ENCODE results near the gene CERS1. TPM values are rescaled to one million over a fixed set of nuclear protein-coding genes. Genes with fewer than 3 reads are reported as not detected.

Gene CERS1
- total and polyA plus RNA-seq, 2 donors (not counting 3 experiments of a cell fraction or from before 2014, with no cell fraction given): 4.0 to 8.5 TPM

- no peaks in the 10 kb centered on the region for H3K9me1 ChIP-seq (replicated peaks; ENCODE audit: control insufficient read depth, extremely low read depth, insufficient read depth, low read length)
- dilution Hi-C loops (cut with MboI; ENCODE audit: extremely low pct_ligation_motif_present, low sequenced_read_pairs) (no loop called here), intact Hi-C loops (cut with micrococcal nuclease) (loop anchor here (2.0 to 10.0 kb wide), 3 partner anchors 15 to 121 kb away; partner anchors contain the start of genes COPE and DDX49)
- no peaks in the 10 kb centered on the region for H3K79me2 ChIP-seq (ENCODE audit: control insufficient read depth, insufficient read depth, low read length)
- no peak overlapping the region for H3K4me2 ChIP-seq (ENCODE audit: insufficient read depth, low read length)
- TF ChIP-seq JUN (IDR thresholded peaks at IDR 0.05; ENCODE audit: borderline replicate concordance, insufficient read depth, insufficient read length, low read depth) (no peak), CTCF (IDR thresholded peaks at IDR 0.05; ENCODE audit: extremely low read depth in 1 of 2, insufficient read depth in 1 of 2, low read depth in 1 of 2, low read length in 2 of 2) (peak; percentile 93 to 99)
- H3K27me3 ChIP-seq (ENCODE audit: control insufficient read depth in 2 of 2, insufficient read depth in 2 of 2, low read length in 2 of 2): peaks cover 5 to 7% of the 10 kb centered on the region in 2 experiments
- ChIA-PET CTCF (interaction anchor here (1.3 to 4.9 kb wide), 5 partner anchors 11 to 415 kb away, joined by 3 to 32 read pairs (median 4); no protein-coding TSS in a partner anchor), POLR2A (no interaction called here)
- DNase-seq (ENCODE audit: low read depth, low spot score): peak; percentile 60
- no peak overlapping the region for H3K9ac ChIP-seq (replicated peaks; ENCODE audit: extremely low read depth, insufficient read depth, low read length)
- no TSS peak for BruUV-seq (replicated peaks)
- H3K9me3 ChIP-seq (replicated peaks; ENCODE audit: control insufficient read depth, insufficient read depth, low read length): no peaks in the 10 kb centered on the region
- no peaks in the 10 kb centered on the region for H4K20me1 ChIP-seq (replicated peaks; ENCODE audit: control insufficient read depth, extremely low read depth, insufficient read depth, low read length)
- no peak overlapping the region for H3K27ac ChIP-seq (ENCODE audit: insufficient read depth, low read depth, low read length)
- no peaks in the 10 kb centered on the region for H3K4me1 ChIP-seq (ENCODE audit: control insufficient read depth, extremely low read depth, insufficient read depth, low read length)
- H2AFZ ChIP-seq (ENCODE audit: low read depth, low read length): no peak overlapping the region
- no peak overlapping the region for H3K4me3 ChIP-seq (replicated peaks in 1 of 3; ENCODE audit: insufficient read depth in 1 of 3, low read depth in 1 of 3, low read length in 3 of 3)
- H3K36me3 ChIP-seq (ENCODE audit: control insufficient read depth in 2 of 2, extremely low read depth in 1 of 2, insufficient read depth in 2 of 2, low read length in 2 of 2): peaks cover 23 to 40% of the 10 kb centered on the region in 2 experiments
- peak; percentile 63 for FAIRE-seq
Observed at GRCh38 chr19:18865973-18866799, 29.8 kb downstream of the CERS1 start.

Data from endothelial cell of umbilical vein (primary cell).